Stimulated activated CD8-positive, alpha-beta memory T cell treated with anti-CD3 and anti-CD28 coated beads, Interleukin-7, amount 100 ng/mL, for 24 hours (primary cell): ENCODE data around the gene GGA3.

Source experiments
- DNase-seq: peaks from one replicate; pipeline ENCODE4 v3.0.0-alpha.2; 2020; ENCODE audit warnings: low read depth

The GGA3 gene

GRCh38 chr17:75245011-75245410 lies 16.4 kb downstream of the GGA3 start:
- no peak for DNase-seq

GRCh38 chr17:75244133-75244866 lies 17.1 kb downstream of the GGA3 start:
- no peak for DNase-seq

- no peak for DNase-seq
Observed at GRCh38 chr17:75242461-75243042, 18.9 kb downstream of the GGA3 start.

- no peak for DNase-seq
Observed at GRCh38 chr17:75241996-75242460, 19.4 kb downstream of the GGA3 start.

GRCh38 chr17:75241502-75241901 lies 19.9 kb downstream of the GGA3 start:
- no peak for DNase-seq

GRCh38 chr17:75241143-75241430 lies 20.3 kb downstream of the GGA3 start:
- no peak for DNase-seq

GRCh38 chr17:75240394-75241142 lies 20.8 kb downstream of the GGA3 start:
- no peak for DNase-seq

GRCh38 chr17:75239778-75240393 lies 21.5 kb downstream of the GGA3 start:
- no peak for DNase-seq

- DNase-seq = no peak
Observed at GRCh38 chr17:75239214-75239613, 22.2 kb downstream of the GGA3 start.

- DNase-seq = no peak
Observed at GRCh38 chr17:75238684-75239191, 22.7 kb downstream of the GGA3 start.

- DNase-seq = no peak
Observed at GRCh38 chr17:75238020-75238580, 23.3 kb downstream of the GGA3 start.

- DNase-seq = no peak
Observed at GRCh38 chr17:75237100-75238014, 24.0 kb downstream of the GGA3 start.

- DNase-seq = no peak
Observed at GRCh38 chr17:75232786-75233185, 28.6 kb downstream of the GGA3 start.

- DNase-seq = no peak
Observed at GRCh38 chr17:75231741-75232464, 29.5 kb downstream of the GGA3 start.

- no peak for DNase-seq
Observed at GRCh38 chr17:75231071-75231470, 30.3 kb downstream of the GGA3 start.

- DNase-seq = no peak
Observed at GRCh38 chr17:75228847-75229246, 32.6 kb downstream of the GGA3 start.

- no peak for DNase-seq
Observed at GRCh38 chr17:75228305-75228704, 33.1 kb downstream of the GGA3 start.

- DNase-seq = no peak
Observed at GRCh38 chr17:75227729-75228128, 33.7 kb downstream of the GGA3 start.

- DNase-seq = no peak
Observed at GRCh38 chr17:75225016-75225415, 36.4 kb downstream of the GGA3 start.

GRCh38 chr17:75219815-75220214 lies 41.6 kb downstream of the GGA3 start:
- no peak for DNase-seq

GRCh38 chr17:75218131-75218530 lies 43.3 kb downstream of the GGA3 start:
- DNase-seq = no peak
